GM19099 (cell line): ENCODE results near the gene TOGARAM1.

Experiments used
- POLR2A ChIP-seq: IDR thresholded peaks from 3 replicates; pipeline ENCODE4 v1.6.1; 2011; ENCODE audit warnings: low read depth; ENCODE audit not compliant: insufficient read length; ENCODE audit errors: extremely low read depth

The TOGARAM1 gene

GRCh38 chr14:45057881-45058364 is 95.9 kb downstream of the TOGARAM1 start:
- no peak for TF ChIP-seq POLR2A

- TF ChIP-seq POLR2A: no peak
Measured at GRCh38 chr14:45060551-45060950, 98.6 kb downstream of the TOGARAM1 start.

DNA sequence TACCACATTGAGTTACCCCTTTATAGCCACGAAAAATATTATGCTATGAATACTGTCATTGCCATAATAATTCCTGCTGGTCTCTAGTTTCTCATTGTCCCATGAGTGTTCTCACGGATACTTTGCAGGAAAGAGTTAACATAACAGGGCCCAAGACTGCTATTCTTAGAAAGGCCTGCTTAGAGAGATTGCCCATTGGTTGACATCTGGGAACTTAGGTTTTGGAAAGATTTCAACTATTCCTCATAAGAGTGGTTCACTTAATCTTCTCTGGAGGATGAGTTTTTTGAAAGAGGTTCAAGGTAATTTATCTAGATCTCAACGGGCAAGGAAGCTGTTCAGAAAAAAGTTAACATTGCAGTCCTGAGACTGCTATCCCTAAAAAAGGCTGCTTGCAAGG is 103.5 kb downstream of the TOGARAM1 start:
- no peak for TF ChIP-seq POLR2A

DNA sequence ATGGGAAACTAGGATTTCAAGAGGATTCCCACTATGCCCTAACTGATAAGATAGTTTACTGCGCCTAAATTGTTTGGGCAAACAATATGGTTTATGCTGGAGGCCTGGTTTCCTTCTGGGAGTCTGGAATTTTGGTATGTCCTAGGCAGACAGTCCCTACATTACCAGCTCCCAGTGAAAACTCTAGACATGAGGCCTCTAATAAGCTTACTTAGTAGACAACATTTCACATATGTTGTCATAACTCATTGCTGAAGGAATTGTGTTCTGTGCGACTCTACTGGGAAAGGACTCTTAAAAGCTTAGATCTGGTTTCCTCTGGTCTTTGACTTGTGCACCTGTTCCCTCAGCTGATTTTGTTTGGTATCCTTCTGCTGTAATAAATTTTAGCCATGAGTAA is 104.0 kb downstream of the TOGARAM1 start:
- TF ChIP-seq POLR2A: no peak

DNA sequence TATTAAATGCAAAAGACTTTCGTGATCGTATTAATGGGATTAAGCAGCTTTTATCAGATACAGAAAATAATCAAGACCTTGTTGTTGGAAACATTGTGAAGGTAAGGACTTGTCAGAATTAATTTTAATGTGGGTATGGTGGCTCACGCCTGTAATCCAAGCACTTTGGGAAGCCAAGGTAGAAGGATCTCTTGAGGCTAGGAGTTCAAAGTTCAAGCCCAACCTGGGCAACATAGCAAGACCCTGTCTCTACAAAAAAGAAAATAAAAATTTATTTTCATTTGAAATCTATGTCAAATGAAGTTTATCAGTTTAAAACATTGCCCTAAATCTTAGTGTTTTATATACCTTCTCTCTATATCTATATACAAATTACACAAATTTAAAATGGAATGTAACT is 104.7 kb downstream of the TOGARAM1 start:
- TF ChIP-seq POLR2A: no peak

GRCh38 chr14:45068396-45068795 is 106.4 kb downstream of the TOGARAM1 start:
- no peak for TF ChIP-seq POLR2A

- TF ChIP-seq POLR2A: no peak
Measured at GRCh38 chr14:45070215-45070614, 108.2 kb downstream of the TOGARAM1 start.

DNA sequence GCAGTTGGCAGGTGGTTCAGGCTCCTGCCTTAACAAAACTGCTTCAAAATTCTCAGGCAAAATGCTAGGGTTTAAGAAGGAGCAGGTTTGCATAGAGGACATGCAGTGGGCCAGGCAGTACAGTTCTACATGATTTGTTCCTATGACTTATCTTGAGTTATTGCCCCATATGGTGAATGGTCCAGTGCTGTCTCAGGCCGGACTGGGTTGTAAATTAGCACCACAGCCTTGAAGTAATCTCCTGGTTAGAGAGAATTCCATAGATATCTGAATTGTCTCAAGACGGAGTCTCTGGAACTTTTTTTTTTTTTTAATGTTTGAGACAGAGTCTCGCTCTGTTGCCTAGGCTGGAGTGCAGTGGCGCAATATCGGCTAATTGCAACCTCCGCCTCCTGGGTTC is 110.1 kb downstream of the TOGARAM1 start:
- no peak for TF ChIP-seq POLR2A

- TF ChIP-seq POLR2A: no peak
Measured at GRCh38 chr14:45073231-45073879, 111.4 kb downstream of the TOGARAM1 start.

DNA sequence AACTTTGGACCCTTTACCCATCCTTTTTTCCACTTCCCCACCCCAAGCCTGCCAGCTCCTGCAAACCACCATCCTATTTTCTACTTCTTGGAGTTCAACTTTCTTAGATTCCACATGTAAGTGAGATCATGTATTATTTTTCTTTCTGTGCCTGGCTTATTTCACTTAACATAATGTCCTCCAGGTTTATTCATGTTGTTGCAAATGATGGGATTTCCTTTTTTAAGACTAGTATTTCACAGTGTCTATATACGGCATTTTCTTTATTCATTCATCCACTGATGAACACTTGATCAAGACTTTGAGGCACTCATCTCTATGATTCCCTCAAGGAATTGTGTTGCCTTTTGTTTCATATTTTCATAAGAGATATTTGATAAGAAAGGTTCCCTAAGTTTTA is 116.3 kb downstream of the TOGARAM1 start:
- no peak for TF ChIP-seq POLR2A

GRCh38 chr14:45082420-45082819 is 120.4 kb downstream of the TOGARAM1 start:
- no peak for TF ChIP-seq POLR2A

- TF ChIP-seq POLR2A: no peak
Measured at GRCh38 chr14:45083617-45083975, 121.6 kb downstream of the TOGARAM1 start.

DNA sequence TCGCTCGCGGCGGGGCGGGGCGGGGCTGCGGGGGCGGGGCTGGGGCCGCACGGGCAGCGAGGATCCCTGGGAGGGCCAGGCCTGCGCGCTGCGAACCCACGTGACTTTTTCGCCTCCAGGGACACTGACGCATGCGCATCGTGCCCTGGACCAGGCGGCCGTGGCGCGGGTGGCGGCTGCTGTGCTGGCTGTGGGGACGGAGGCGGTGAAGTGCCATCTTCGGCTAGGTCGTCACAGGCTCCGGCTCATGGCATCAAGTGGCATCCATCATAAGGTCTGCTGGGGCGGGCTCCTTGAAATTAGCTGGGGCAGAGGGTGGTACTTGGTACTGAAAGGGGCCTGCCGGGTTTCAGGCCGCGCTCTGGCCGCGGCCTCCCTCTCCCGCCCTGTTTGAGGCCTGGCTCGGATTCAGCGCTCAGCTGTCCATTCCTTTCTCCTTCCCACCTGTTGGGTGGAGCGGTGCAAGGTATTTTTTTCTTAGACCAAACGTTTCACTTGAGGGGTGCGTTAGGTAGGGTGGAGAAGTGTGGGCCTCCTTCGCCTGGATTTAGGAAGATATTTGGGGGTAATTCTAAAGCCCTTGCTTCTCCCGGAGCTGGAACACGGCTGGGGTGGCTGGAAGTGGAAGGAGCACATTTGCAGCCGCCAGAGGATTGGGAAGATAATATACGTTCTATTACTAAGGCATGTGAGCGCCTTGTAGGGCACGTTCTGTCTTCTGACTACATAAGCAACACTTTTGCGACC is 122.2 kb downstream of the TOGARAM1 start, which contains the start of gene PRPF39:
Gene PRPF39 (plus strand): TSS at position 141 of the 747 bp plus-strand sequence. CDS start 11,124 bp downstream, outside the sequence.
- peak; percentile 97 for TF ChIP-seq POLR2A

GRCh38 chr14:45084946-45085346 is 123.0 kb downstream of the TOGARAM1 start:
- no peak for TF ChIP-seq POLR2A

- TF ChIP-seq POLR2A: no peak
Measured at GRCh38 chr14:45089813-45090212, 127.8 kb downstream of the TOGARAM1 start.

DNA sequence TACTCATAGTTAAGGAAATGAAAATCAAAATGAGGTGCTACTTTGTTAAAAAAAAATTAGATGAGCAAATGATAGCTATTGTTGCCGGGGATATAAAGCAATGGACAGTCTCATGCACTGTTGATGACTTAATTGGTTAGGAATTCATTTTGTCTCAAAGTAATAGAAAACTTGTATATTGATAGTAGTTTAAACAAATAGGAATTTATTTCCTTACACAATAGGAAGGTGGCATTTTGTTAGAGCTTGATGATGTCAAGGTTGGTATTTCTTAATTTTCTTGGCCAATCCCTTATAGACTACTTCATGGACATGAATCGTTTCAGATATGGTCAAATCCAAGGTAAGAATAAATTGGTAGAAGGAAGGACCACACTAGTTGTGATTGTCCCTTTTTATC is 129.7 kb downstream of the TOGARAM1 start:
- no peak for TF ChIP-seq POLR2A
